Measurements from ENCODE around the gene STARD7. TPM values are rescaled to one million over a fixed set of nuclear protein-coding genes. Genes with fewer than 3 reads are reported as not detected.

Gene STARD7
- total RNA-seq, 1 donor from 2014 or later, result 96.1 TPM

GRCh38 chr2:96152304-96153161 is 56.1 kb downstream of the STARD7 start:
- TF ChIP-seq, protein P1, sequence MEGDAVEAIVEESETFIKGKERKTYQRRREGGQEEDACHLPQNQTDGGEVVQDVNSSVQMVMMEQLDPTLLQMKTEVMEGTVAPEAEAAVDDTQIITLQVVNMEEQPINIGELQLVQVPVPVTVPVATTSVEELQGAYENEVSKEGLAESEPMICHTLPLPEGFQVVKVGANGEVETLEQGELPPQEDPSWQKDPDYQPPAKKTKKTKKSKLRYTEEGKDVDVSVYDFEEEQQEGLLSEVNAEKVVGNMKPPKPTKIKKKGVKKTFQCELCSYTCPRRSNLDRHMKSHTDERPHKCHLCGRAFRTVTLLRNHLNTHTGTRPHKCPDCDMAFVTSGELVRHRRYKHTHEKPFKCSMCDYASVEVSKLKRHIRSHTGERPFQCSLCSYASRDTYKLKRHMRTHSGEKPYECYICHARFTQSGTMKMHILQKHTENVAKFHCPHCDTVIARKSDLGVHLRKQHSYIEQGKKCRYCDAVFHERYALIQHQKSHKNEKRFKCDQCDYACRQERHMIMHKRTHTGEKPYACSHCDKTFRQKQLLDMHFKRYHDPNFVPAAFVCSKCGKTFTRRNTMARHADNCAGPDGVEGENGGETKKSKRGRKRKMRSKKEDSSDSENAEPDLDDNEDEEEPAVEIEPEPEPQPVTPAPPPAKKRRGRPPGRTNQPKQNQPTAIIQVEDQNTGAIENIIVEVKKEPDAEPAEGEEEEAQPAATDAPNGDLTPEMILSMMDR (IDR thresholded peaks at IDR 0.05; ENCODE audit: insufficient read depth, low read length, poor library complexity, severe bottlenecking), result no peak
- no peaks in the 10 kb centered on the region for H3K36me3 ChIP-seq (ENCODE audit: control insufficient read depth, insufficient read depth, low read length)
- DNase-seq (ENCODE audit: low read depth), result no peak
- H3K27me3 ChIP-seq (ENCODE audit: control insufficient read depth, insufficient read depth, low read length), result peaks cover 16% of the 10 kb centered on the region
- no peak overlapping the region for H3K4me3 ChIP-seq (ENCODE audit: low read depth, low read length)

DNA sequence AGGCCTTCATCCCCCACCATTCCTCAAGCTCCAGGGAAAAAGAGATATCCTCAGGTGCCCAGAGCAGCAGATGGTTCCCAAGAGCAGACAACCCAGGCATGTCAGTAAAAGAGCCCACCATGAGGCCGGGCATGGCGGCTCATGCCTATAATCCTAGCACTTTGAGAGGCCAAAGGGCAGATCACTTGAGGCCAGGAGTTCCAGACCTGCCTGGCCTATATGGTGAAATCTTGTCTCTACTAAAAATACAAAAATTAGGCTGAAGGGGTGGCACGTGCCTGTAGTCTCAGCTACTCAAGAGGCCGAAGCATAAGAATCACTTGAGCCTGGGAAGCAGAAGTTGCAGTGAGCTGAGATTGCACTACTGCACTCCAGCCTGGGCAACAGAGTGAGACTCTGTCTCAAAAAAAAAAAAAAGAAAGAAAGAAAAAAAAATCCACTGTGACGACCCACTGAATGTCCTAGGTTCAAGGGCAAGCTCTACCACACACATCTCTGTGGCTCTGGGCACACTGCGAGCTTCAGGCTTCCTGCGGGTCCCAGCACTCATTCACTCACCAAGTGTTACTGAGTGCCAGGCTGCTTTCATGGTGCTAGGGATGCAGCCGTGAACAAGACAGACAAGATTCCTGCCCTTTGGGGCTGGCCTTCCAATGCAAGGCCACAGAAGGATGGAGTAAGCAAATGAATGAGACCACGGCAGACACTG is 56.9 kb downstream of the STARD7 start:
- no peak overlapping the region for H3K4me3 ChIP-seq (ENCODE audit: low read depth, low read length)
- peaks cover 11% of the 10 kb centered on the region for H3K27me3 ChIP-seq (ENCODE audit: control insufficient read depth, insufficient read depth, low read length)
- no peaks in the 10 kb centered on the region for H3K36me3 ChIP-seq (ENCODE audit: control insufficient read depth, insufficient read depth, low read length)
- no peak for DNase-seq (ENCODE audit: low read depth)
- TF ChIP-seq, protein P1 (IDR thresholded peaks at IDR 0.05; ENCODE audit: insufficient read depth, low read length, poor library complexity, severe bottlenecking), result no peak

- Histone ChIP-seq H3K36me3 (ENCODE audit: control insufficient read depth, insufficient read depth, low read length) (no peaks in the 10 kb centered on the region), H3K4me3 (ENCODE audit: low read depth, low read length) (no peak overlapping the region), H3K27me3 (ENCODE audit: control insufficient read depth, insufficient read depth, low read length) (peaks cover 6% of the 10 kb centered on the region)
- no peak for DNase-seq (ENCODE audit: low read depth)
- TF ChIP-seq, protein P1 (IDR thresholded peaks at IDR 0.05; ENCODE audit: insufficient read depth, low read length, poor library complexity, severe bottlenecking), result no peak
These were observed 57.6 kb downstream of the STARD7 start for GRCh38 chr2:96150791-96151594.

DNA sequence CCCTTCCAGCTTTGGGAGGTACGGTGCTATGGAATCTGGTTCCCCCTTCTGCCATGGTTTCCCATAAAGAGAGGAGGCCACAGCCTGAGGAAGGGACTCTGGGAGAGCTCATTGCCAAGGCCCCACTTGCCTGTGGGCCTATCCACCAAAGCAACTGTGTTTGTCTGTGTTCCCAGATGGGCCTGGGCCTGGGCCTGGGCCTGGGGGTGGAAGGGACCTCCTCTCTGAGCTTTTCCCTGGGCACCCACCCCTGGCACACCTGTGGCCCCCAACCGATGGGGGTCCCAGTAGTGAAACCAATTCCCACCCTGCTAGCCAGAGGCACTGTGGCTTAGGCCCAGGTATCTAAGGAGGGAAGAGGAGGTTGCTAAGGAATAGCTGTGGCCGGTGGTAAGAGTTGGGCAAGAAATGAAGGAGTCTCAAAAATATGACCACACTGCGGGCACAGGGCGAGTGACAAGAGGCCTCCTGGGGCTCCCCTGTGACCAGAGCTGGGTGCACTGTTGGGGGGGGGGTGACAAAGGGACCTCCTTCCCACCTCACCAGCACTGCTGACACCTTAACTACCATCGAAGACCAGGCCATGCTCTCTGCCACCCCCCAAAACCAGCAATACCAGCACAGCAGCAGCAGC is 58.5 kb downstream of the STARD7 start:
- DNase-seq (ENCODE audit: low read depth), result no peak
- Histone ChIP-seq H3K27me3 (ENCODE audit: control insufficient read depth, insufficient read depth, low read length) (peaks cover 6% of the 10 kb centered on the region), H3K36me3 (ENCODE audit: control insufficient read depth, insufficient read depth, low read length) (no peaks in the 10 kb centered on the region), H3K4me3 (ENCODE audit: low read depth, low read length) (no peak overlapping the region)
- TF ChIP-seq, protein P1 (IDR thresholded peaks at IDR 0.05; ENCODE audit: insufficient read depth, low read length, poor library complexity, severe bottlenecking), result no peak

GRCh38 chr2:96148410-96149217 is 60.0 kb downstream of the STARD7 start:
- Histone ChIP-seq H3K4me3 (ENCODE audit: low read depth, low read length) (no peak overlapping the region), H3K36me3 (ENCODE audit: control insufficient read depth, insufficient read depth, low read length) (no peaks in the 10 kb centered on the region), H3K27me3 (ENCODE audit: control insufficient read depth, insufficient read depth, low read length) (peaks cover 9% of the 10 kb centered on the region)
- TF ChIP-seq, protein P1 (IDR thresholded peaks at IDR 0.05; ENCODE audit: insufficient read depth, low read length, poor library complexity, severe bottlenecking), result no peak
- DNase-seq (ENCODE audit: low read depth), result peak; percentile 50
